Pulmonary artery endothelial cell (primary cell): ENCODE measurements around the gene VPREB1. TPM values are rescaled to one million over a fixed set of nuclear protein-coding genes. Genes with fewer than 3 reads are reported as not detected.
"Not testable (repeated sequence)": the region's sequence is repeated elsewhere in the genome, so short reads cannot be mapped to it uniquely, and the experiment has no call there.

ENCODE experiments used
- DNase-seq: peaks from one replicate; pipeline ENCODE4 v3.0.0-alpha.2; 2011; ENCODE audit warnings: low read depth, low spot score
- total RNA-seq: library from RNA; depleted of rRNA; stranded (reverse); fragments of >200 nt; gene quantifications from 2 replicates; pipeline ENCODE4 v1.2.3, GENCODE V29; 2014

VPREB1 gene
- total RNA-seq, 1 donor from 2014 or later = not detected

DNA sequence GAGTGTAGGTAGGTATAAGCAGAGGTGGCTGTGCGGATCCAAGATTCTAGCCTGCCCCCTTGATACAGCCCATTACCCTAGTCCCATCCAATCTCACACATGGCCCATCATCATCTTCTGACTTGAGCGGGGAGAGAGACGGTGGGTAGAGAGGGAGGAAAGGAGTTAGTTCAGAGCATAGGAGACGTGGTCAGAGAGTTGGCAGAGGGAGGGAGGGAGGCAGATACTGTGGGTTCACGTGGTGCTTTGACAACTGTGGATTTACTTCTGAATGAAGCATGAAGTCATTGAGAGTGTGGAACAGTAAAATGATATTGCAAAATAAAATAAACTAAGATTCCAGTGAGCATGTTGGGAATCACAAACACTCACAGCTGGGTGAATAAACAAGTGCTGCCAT is 31.4 kb upstream of the VPREB1 start:
- DNase-seq = no peak

GRCh38 chr22:22214819-22215329 is 29.7 kb upstream of the VPREB1 start:
- DNase-seq = no peak

- DNase-seq = no peak
Measured at GRCh38 chr22:22215659-22216449, 28.7 kb upstream of the VPREB1 start.

- no peak for DNase-seq
Measured at GRCh38 chr22:22216450-22216959, 28.1 kb upstream of the VPREB1 start.

- no peak for DNase-seq
Measured at GRCh38 chr22:22218302-22218701, 26.3 kb upstream of the VPREB1 start.

DNA sequence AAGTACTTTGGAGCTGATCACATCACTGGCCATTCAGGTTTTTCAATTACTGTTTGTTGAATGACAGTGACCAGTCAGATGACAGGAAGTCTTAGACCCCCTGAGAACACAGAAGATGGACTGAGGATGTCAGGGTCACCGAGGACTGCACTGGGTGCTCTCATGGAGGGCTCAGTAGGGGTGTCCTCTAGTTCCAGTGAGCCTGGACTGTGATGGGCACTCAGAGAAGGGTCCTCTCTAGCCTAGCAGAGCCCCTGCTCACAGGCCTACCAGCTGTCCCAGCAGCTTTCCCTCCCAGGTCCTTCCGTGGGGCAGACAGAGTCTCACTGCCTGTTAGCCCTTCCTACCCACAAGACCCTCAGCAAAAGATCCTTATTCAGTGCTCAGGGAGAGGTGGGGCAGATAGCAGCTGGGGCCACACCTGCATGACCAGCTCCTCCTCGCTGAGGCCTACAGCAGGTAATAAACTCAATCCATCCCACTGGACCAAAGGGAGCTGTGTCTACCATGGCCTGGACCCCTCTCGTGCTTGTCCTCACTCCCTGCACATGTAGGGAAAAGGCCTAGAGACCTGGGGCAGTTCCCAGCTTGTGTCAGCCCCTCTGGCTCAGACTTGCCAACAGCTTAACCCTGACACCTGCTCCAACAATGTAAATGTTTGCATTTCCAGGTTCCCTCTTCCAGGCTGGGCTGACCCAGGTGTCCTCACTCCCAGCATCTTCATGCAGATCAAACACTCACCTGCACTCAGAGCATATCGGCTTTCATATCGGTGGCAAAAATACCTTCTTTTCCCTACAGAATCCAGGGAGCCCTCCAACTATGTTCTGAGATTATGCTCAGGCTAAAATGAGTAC is 25.2 kb upstream of the VPREB1 start:
- DNase-seq = no peak

DNA sequence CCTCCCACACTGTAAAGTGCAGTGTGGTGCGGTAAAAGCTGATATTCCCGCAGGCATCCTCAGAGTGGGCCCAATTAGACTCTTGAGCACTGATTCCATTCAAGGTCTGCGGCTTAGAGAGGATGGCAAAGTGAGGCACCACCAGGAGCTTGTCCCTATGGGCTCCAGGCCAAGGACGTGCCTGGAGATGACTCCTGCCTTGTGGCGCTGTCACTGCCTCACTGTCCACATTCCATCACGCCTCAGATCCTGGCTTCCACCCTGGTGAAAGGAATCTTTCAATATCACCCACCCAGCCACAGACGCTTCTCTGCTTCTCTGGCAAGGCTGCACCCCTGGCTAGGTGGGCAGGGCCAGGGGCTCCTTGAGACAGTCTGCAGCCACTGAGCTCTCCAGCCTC is 23.5 kb upstream of the VPREB1 start:
- not testable (repeated sequence) for DNase-seq

DNA sequence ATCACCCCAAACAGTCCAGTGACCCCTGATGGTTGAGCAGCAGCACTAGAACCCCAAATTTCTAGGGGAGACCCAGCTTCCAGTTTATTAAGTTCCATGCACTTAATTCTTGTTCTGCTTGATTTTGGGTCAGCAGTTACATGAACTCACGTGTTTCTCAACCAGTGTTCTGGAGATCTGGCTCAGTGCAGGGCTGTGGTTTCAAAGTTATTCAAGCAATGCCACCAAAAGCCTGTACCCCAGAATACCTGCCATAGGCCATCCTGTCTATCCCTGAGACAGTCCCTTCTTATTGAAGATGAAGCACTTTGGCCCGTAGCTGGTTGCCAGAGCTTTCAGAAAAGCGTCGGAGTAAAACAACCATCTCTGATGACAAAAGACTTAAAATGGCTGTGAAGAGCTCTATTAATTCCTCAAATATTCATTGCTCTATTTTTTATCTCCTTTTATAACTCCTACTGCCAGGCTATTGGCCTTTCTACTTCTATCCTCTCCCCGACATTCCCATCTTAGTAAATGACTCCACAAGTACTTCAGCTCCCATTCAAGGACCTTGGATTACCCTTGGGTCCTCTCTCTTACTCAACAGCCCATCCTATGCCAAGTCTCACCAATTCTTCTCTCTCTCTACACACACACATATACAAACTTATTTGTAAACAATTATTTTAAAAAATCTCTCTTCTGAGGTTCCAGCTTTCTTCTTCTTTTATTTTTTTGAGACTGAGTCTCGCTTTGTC is 18.0 kb upstream of the VPREB1 start:
- DNase-seq = no peak

- no peak for DNase-seq
Measured at GRCh38 chr22:22228421-22228820, 16.2 kb upstream of the VPREB1 start.

- DNase-seq = no peak
Measured at GRCh38 chr22:22228921-22229320, 15.7 kb upstream of the VPREB1 start.

DNA sequence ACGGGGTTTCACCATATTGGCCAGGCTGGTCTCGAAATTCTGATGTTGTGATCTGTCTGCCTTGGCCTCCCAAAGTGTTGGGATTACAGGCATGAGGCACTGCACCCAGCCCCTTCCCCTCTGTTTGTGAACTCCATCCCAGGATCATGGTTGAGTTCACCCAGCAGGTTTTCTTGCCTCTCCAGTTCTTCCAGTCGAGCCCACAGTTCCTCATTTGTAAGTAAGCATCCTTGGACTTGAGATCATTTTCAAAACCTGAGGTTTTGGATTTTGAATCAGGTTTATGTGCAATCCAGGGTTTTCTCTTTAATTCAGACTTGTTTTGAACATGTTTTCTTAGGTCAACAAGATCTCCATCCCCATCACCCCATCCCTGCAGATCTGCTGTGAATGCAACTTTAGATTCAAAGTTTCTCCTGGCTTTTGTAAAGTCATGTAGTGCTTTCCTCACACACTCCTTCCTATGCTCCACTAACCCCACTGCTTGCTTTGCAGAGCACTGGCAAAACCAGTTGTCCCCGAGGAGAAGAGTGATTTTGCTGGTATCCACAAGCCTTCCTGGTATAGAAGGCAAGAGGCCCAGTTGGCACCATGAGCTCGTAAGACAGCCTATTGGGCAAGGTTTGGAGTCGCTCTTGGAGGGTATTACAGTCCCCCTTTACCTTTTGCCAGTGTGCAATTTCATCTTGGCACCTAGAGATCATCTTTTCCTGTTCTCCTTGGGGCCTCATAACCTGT is 14.7 kb upstream of the VPREB1 start:
- DNase-seq = no peak

DNA sequence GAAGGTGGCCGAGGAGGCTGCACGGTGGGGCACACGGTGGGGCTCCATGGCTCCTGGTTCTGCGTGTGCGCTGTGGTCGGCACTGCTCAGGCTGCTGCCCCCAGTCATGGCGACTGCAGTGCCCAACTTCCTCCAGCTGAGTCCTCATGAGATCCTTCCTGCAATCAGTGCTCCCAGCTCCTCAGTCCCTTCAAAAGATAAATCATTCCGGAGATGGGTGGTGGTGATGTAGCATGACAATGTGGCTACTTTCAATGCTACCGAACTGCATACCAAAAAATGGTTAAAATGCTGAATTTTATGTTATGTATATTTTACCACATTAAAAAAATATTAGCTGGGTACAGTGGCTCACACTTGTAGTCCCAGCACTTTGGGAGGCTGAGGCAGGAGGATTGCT is 14.1 kb upstream of the VPREB1 start:
- no peak for DNase-seq

DNA sequence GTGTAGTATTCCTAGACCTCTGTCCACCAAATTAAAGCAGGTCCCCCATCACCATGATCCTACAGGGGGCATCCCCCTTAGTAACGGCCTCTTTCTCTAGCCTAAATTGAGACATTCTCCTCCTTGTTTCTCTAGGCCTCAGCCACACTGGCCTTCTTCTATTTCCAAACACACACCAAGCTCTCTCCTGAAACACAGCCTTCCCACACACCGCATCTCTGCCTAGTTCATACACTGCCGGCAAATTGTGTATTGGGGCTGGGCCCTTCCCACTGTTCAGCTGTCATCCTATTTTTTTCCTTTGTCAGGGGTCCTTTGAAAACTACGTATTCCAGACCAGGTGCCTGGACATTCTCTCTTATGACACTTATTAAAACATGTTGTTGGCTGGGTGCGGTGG is 11.5 kb upstream of the VPREB1 start:
- no peak for DNase-seq

DNA sequence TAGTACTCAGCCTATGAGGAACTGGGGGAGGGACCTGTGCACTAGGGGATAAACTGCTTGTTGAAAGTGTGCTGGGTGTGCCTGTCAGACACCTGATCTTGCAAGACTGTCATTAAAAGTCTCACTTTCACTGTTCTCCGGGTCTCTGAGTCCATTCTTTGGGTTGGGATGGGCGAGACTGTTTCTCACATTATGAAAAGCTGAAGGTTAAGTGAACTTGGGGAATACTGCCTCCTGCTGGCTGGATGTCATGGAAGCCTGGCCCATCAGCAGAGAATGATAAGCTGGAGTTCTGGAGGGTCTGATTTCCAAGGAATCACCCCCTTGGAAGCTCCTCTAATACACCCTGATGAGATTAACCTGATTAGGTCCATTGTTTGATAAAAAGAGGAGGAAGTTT is 9.0 kb upstream of the VPREB1 start:
- DNase-seq = no peak

- DNase-seq = no peak
Measured at GRCh38 chr22:22237521-22237920, 7.1 kb upstream of the VPREB1 start.

- no peak for DNase-seq
Measured at GRCh38 chr22:22239311-22239939, 5.2 kb upstream of the VPREB1 start.

GRCh38 chr22:22241554-22241898 is 3.1 kb upstream of the VPREB1 start:
- no peak for DNase-seq

DNA sequence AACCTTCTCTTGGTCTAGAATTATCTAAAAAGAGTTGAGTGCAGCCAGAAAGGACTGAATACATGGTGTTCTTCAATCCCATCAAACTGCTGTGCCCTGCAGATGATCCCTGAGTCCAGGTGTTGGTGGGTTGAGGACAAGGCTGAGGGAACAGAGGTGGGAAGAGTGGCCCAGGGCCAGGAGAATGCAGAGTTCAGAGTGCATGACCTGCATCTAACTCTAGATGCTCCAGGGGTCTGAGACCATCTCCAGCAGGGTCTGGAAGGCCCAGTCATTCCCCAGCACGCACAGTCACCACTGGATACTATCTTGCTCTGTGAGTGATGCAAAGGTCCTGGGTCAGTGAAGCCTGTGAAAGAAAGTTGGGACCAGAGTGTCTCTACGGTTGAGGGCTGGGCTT is 2.1 kb upstream of the VPREB1 start:
- no peak for DNase-seq

DNA sequence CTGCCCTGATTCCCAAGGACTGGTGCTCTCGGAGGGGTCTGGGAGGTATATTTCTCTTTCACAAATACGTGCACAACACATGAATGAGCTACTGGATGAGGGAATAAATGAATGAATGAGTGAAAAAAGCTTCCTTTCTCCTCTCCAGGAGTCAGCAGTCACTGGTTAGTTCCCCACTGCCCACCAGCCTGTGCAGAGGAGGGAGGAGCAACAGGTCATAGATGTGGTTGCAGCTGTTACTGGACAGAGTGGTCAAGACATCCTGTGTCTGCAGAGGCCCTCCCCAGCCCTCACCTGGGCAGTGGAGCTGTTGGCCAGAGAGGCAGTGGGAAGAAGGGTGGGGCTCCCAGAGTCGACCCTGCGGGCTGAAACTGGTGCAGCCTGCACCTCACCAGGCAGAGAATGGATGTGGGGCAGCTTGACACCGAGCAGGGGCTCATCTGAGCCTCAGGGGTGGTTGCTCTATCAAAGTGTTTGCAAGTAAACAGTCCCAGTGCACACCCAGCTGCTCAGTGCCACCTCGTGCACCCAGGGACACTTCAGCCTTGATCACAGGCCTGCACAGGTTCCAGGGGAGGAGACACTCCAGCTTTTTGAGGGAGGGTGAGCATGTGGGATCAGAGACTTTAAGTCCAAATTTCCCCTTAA is 1.4 kb upstream of the VPREB1 start:
- no peak for DNase-seq
